ENCODE measurements around the gene DNAJC2.

DNAJC2 gene, protein sequence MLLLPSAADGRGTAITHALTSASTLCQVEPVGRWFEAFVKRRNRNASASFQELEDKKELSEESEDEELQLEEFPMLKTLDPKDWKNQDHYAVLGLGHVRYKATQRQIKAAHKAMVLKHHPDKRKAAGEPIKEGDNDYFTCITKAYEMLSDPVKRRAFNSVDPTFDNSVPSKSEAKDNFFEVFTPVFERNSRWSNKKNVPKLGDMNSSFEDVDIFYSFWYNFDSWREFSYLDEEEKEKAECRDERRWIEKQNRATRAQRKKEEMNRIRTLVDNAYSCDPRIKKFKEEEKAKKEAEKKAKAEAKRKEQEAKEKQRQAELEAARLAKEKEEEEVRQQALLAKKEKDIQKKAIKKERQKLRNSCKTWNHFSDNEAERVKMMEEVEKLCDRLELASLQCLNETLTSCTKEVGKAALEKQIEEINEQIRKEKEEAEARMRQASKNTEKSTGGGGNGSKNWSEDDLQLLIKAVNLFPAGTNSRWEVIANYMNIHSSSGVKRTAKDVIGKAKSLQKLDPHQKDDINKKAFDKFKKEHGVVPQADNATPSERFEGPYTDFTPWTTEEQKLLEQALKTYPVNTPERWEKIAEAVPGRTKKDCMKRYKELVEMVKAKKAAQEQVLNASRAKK

DNA sequence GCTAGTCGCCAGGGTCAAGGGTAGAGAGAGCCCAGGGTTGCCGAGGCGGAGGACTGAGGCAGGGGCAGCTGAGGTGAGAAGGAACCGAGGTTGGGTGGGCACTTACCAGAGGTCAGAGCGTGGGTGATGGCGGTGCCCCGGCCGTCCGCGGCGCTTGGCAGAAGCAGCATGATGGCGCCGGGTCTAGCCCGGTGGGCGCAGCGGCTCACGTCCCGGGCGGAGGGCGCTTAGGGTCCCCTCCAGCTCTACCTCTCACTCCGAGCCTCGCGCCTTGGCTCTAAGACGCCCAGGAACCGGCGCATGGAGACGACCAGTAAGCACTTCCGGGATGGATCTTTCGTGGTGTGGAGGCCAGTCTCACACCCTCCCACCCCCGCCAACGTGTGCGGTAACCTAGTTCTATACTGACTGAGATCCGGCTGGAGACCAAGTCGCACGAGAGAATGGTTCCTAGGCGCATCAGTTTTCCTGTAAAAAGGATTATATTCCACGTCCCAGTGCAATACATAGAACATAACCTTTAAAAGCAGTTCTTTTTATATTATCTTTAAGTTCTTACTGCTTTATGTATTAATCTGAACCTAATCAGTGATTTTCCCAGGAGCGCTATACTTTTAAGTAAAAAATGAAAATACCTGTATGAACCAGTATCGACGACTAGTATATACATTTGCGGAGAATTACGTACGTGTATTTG, at the start of gene DNAJC2:
TSS of gene DNAJC2 (minus strand) at position 315 of the 697 bp plus-strand sequence. CDS start at position 170, 145 bp downstream.
- DNase-seq (ENCODE audit: low read depth): peak; percentile 96

DNA sequence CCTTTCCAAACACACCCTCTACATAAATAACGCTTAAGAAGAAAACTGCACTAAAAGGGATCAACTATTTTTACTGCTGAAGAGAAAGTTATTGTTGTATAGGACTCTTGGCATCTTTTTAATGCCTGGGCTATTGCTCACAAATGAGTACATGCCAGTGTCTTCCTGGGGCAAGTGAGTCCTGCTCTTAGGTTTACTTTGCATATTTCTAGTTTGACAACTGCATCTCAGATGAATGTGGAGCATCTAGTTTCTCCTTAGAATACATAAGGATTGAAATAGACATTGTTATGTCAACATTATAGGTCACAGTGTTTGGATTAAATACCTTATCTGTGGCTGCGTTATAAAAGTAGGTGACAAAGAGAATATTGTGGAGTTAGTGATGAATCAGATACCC, 47.4 kb upstream of the DNAJC2 start:
- DNase-seq (ENCODE audit: low read depth): no peak

- no peak for DNase-seq (ENCODE audit: low read depth)
These were observed 46.6 kb upstream of the DNAJC2 start for GRCh38 chr7:103391150-103391549.

DNA sequence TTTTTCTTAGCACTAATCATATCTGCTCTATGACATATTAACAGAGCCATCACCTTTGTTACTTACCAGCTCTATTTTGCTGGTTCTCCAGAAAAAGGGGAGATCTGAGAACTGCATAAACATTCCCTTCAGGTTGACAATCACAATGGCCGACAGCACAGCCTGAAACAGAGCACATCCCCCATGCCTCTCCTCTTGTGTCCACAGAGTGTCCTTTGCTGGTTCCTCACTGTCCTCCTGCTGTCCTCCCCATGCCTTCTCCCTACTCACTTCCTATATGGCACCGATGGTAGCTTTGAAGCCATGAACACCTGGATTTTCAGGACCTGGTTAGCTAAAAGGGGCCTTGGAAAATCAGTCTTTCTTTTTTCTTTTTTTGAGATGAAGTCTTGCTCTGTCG, 44.7 kb upstream of the DNAJC2 start:
- no peak for DNase-seq (ENCODE audit: low read depth)

DNA sequence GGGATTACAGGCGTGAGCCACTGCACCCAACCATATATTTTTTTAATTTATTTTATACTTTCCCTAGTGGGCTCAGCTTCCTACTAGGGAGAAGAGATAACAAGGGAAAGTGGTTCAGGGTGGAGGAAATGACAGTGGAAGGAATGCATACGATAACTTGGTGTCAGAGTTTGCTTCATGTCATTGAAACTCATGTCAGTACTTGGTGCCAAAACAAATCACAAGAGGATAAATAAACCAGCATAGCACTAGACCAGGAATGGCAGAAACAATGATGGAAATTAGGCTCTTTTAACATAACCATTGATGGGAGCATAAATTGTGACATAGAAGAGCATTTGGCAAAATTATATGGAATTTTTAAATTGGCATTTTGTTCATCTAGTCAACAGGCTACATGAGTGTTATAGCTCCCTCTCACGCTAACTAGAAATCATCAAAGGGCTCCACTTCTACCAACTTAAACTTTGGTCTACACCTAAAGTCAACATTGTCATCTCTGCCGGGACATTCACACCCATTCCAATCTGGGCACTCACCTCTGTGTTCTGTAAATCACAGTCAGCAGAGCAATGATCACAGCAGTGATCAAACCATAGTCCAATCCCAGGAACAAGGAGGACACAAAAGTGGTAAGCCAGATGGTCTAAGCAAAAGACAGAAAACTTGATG, 44.0 kb upstream of the DNAJC2 start:
- DNase-seq (ENCODE audit: low read depth): no peak

- no peak for DNase-seq (ENCODE audit: low read depth)
These were observed 42.7 kb upstream of the DNAJC2 start for GRCh38 chr7:103387242-103387641.

DNA sequence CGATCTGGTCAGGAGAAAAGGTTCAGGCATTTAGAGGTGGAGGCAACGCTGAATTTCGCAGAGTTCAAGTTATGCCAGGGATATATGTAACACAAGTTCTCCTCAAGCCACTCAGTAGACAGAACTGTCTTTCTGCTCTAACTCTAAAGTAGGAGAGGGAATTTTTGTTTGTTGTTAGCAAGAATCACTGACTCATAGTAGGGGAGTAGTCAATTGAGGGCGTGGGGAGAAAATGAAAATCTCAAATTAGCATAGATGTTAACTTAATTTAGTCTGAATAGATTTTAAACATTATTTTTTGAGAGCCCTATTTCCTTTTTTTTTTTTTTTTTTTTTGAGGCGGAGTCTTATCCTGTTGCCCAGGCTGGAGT, 37.5 kb upstream of the DNAJC2 start:
- DNase-seq (ENCODE audit: low read depth): no peak

DNA sequence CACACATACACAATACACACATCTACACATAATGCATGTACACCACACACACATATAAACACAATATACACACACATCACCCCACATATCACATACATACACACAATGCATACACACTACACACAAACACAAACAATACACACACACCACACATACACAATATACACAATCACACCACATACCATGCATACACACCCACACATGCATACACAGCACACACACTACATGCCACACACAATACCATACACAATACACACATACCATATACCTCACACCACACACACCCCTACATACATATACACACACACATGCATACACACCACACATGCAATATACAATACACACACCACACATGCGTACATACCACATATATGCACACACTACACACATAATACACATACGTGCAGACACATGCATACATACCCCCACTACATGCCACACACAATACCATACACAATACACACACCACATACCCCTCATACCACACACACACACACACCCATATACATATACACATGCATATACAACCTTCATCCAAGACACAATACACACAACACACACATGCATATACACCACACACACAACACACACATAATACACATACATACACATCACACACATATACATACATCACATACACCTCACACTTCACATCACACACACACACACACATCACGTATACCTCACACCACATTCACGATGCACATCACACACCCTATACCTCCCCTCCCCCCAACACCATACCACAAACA, 36.9 kb upstream of the DNAJC2 start:
- DNase-seq (ENCODE audit: low read depth): no peak

DNA sequence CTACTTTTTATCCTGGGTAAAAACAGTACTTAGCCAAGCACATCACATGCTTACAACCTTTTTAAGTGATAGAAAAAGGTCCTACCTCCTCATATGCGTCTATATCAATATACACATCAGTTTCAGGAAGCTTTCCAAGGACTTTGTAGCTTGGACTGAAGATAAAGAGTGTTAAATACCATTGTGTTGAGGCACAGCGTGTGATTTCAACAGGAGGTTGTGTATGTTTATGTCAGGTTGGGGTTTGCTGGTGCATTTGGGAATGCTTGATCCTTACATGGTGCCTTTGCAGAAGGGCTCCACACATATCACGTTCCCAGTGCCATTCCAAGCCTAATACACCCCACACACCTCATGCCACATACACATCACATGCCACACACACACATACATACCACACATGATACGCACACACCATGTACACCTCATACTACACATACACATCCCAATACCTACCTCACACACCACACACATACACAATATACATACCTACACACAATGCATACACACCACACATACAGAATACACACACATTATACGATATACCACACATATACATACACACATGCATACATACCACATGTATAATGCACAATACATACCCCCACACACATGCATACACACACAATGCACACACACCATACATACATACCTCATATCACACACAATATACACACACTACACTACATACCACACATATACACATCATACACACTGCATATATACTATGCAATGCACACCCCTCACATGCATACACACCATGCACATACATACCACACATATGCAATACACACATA, 36.0 kb upstream of the DNAJC2 start:
- peak; percentile 56 for DNase-seq (ENCODE audit: low read depth)

GRCh38 chr7:103379270-103379975, 34.9 kb upstream of the DNAJC2 start:
- no peak for DNase-seq (ENCODE audit: low read depth)

DNA sequence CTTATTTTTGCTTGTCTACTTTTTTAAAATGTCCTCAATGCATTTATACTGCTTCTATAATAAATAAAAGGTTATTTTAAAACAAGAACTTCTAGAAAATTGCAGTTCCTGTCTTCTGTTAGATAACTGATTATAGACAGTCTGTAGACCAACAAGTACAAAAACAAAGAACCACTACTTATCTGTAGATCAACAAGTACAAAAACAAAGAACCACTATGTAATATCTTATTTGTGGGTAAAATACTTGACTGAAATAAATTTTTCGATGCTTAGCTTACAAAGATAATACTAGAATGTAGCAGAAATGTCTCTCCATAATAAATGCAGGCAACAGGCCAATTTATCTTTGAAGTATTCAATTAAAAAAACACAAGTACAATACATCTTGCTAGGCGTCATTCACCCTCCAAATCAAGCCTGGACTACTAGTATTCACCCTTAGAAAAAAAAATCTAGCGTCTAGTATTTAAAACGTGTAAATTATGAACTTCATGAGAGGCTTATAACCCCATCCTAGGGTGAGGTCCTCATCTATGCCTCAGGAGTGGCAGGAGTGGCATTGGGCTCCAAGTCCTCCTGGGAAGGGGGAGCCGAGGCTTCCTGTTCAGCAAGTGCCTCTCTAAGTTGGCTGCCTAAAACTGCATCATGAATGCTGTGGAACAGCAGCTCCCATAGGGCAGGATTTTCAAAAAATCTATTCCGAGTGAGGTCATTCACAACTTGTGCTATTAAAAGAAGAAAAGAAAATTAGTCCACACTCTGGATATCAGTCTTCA, 29.5 kb upstream of the DNAJC2 start:
- DNase-seq (ENCODE audit: low read depth): no peak

GRCh38 chr7:103369432-103369831, 24.9 kb upstream of the DNAJC2 start:
- DNase-seq (ENCODE audit: low read depth): no peak

- no peak for DNase-seq (ENCODE audit: low read depth)
These were observed 5.2 kb upstream of the DNAJC2 start for GRCh38 chr7:103349805-103350204.

DNA sequence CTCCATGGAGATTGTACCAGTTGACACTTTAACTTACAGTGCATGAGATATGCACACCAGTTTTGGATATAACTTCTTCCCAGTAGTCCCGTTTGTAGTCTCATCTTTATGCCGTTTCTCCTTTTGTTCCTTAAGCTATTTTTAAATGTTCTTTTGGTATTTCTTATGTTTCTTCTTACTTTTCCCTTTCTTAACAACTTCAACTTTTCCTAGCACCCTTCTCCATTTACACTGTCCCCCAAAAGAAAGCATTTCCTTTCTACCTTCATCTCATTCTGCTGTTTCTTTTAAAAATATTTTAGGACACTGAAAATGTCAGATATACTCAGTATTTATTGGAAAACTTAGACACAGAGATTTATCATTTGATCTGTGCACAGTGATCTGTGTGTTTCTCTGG, 4.4 kb upstream of the DNAJC2 start:
- no peak for DNase-seq (ENCODE audit: low read depth)

DNA sequence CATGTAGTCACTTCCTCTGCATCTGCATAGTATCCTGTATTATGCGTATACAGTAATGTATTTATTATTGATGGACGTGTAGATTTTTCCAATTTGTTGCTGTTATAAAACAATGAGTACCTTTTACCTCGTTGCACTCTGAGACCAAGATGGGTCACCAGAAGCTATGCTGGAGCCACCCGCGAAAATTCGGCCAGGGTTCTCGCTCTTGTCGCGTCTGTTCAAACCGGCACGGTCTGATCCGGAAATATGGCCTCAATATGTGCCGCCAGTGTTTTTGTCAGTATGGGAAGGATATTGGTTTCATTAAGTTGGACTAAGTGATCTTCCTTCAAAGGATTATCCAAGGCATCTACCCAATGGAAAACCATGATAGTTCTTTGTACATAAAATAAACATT, 3.9 kb upstream of the DNAJC2 start:
- DNase-seq (ENCODE audit: low read depth): no peak

GRCh38 chr7:103347507-103348267, 3.1 kb upstream of the DNAJC2 start, which contains the start of gene PSMC2:
PSMC2 (plus strand) TSS chr7:103347643; CDS start chr7:103347712, 69 bp downstream.
- peak; percentile 92 for DNase-seq (ENCODE audit: low read depth)

- peak; percentile 7 for DNase-seq (ENCODE audit: low read depth)
These were observed 1.8 kb upstream of the DNAJC2 start for GRCh38 chr7:103346396-103346795.

DNA sequence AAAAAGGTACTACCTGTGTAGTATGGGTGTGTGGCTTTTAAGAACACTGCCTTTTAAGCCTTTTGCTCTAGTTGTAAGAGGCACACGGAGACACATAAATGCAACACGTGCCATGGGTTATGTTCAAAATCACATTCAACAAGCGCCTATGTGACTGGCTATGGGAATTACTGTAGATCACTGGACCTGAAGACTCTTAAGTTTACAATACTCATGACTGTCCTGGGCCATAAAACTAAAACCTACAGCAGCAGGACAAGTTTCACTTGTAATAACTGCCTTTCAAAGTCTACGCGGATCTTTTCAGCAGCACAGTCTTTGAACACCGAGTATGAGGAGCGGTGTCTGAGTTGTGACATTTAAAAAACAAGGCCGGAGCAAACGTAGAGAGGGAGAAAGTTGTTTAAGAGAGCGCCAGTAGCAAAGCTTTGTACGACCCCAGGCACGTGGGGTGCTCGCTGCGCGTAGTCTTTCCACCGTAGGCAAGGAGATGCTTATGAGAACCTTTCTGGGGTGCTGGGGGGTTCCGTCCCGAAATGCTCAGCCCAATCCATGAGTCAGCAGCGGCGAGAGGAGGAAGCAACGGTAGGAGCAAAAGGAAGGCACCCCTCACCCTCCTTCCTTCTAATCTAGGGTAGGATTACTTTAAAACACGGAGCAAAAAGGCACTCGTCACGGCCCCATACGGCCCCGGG, 662 bp downstream of the DNAJC2 start:
- peak; percentile 55 for DNase-seq (ENCODE audit: low read depth)

All from iris pigment epithelial cell (primary cell).